PC-3 (cell line): ENCODE measurements around the gene CCDC191. TPM values are rescaled to one million over a fixed set of nuclear protein-coding genes. Genes with fewer than 3 reads are reported as not detected.

Experiments used
- ATAC-seq: fragments of 200-7000 bp; cut with Tn5 transposase; 2 replicates; pipeline ENCODE4 v1.9.1; 2020; ENCODE audit warnings: mild to moderate bottlenecking, moderate library complexity
- BruUV-seq: library from RNA; stranded (reverse); fragments of 400-500 nt; replicated peaks from 2 replicates; lab custom pipeline; 2021; lab: Mats Ljungman, UMichigan
- CTCF ChIA-PET: fragments of 300-600 bp; sonication (Branson Sonifier 250); formaldehyde crosslinking; loops from one replicate; lab custom pipeline; 2022; ENCODE audit warnings: antibody characterized with exemption; lab: Charles Lee
- POLR2A ChIA-PET: fragments of 300-600 bp; sonication (Branson Sonifier 250); formaldehyde crosslinking; loops from one replicate; lab custom pipeline; 2022; ENCODE audit warnings: antibody characterized with exemption; ENCODE audit not compliant: unreplicated experiment; lab: Charles Lee
- DNase-seq: peaks from one replicate; pipeline ENCODE4 v3.0.0-alpha.2; 2015
- H2AFZ ChIP-seq: fragments of 300-600 bp; sonication (generic); 2 replicates; pipeline ENCODE4 v1.6.0; 2016; ENCODE audit warnings: antibody characterized with exemption, low read length
- H3F3A ChIP-seq: fragments of 300-600 bp; sonication (generic); one replicate; pipeline ENCODE4 v1.6.0; 2017; ENCODE audit warnings: antibody characterized with exemption, low read length, control low read depth, mild to moderate bottlenecking; ENCODE audit not compliant: unreplicated experiment
- H3K27ac ChIP-seq: fragments of 300-600 bp; sonication (generic); 2 replicates; pipeline ENCODE4 v1.5.1; 2016; ENCODE audit warnings: mild to moderate bottlenecking, low read length
- H3K27me3 ChIP-seq: fragments of 300-600 bp; sonication (generic); 2 replicates; pipeline ENCODE4 v1.6.1; 2016; ENCODE audit warnings: low read length, mixed read lengths
- H3K36me3 ChIP-seq: fragments of 300-600 bp; sonication (generic); 2 replicates; pipeline ENCODE4 v1.6.1; 2016; ENCODE audit warnings: low read depth, mixed run types, low read length, mixed read lengths
- H3K4me1 ChIP-seq: fragments of 300-600 bp; sonication (generic); 2 replicates; pipeline ENCODE4 v1.5.1; 2016; ENCODE audit warnings: low read length; ENCODE audit not compliant: insufficient read depth
- H3K4me2 ChIP-seq: fragments of 300-600 bp; sonication (generic); 2 replicates; pipeline ENCODE4 v1.6.0; 2016; ENCODE audit warnings: low read length
- H3K4me3 ChIP-seq: fragments of 300-600 bp; sonication (generic); 2 replicates; pipeline ENCODE4 v1.5.1; 2016; ENCODE audit warnings: mild to moderate bottlenecking, low read length, mixed read lengths
- H3K79me2 ChIP-seq: fragments of 300-600 bp; sonication (generic); 2 replicates; pipeline ENCODE4 v1.6.1; 2017; ENCODE audit warnings: low read length, mixed read lengths
- H3K9ac ChIP-seq: fragments of 300-600 bp; sonication (generic); 2 replicates; pipeline ENCODE4 v1.6.0; 2016; ENCODE audit warnings: mild to moderate bottlenecking, low read length
- H3K9me2 ChIP-seq: fragments of 300-600 bp; sonication (generic); replicated peaks from 2 replicates; pipeline ENCODE4 v1.6.1; 2016; ENCODE audit warnings: mixed run types, low read length, mixed read lengths
- H3K9me3 ChIP-seq: fragments of 300-600 bp; sonication (generic); 2 replicates; pipeline ENCODE4 v1.6.1; 2016; ENCODE audit warnings: low read length, mixed read lengths
- H4K20me1 ChIP-seq: fragments of 300-600 bp; sonication (generic); 2 replicates; pipeline ENCODE4 v1.6.1; 2016; ENCODE audit warnings: low read length, mixed read lengths
- CTCF ChIP-seq: fragments of 300-600 bp; sonication (generic); conservative IDR thresholded peaks from 2 replicates; pipeline ENCODE4 v1.5.1; 2017; ENCODE audit warnings: antibody characterized with exemption, low read depth, mild to moderate bottlenecking, low read length
- EZH2 ChIP-seq: fragments of 300-600 bp; sonication (generic); IDR thresholded peaks from one replicate; pipeline ENCODE4 v1.6.1; 2017; ENCODE audit warnings: antibody characterized with exemption, mild to moderate bottlenecking, low read length; ENCODE audit not compliant: unreplicated experiment
- EZH2phosphoT487 ChIP-seq: fragments of 300-600 bp; sonication (generic); IDR thresholded peaks from 2 replicates; pipeline ENCODE4 v1.6.1; 2018; ENCODE audit warnings: mild to moderate bottlenecking, antibody characterized with exemption, low read length, borderline replicate concordance
- intact Hi-C: fragments of 100-400 bp; cut with micrococcal nuclease; formaldehyde crosslinking; loops from 2 replicates; pipeline ENCODE4 v1.9.0; 2023
- total RNA-seq: library from RNA; depleted of rRNA; stranded (reverse); fragments of >200 nt; gene quantifications from 2 replicates; pipeline ENCODE4 v1.2.3, GENCODE V29; 2014

CCDC191 gene
- total RNA-seq, 1 experiment from 2014 or later, result 1.3 TPM

DNA sequence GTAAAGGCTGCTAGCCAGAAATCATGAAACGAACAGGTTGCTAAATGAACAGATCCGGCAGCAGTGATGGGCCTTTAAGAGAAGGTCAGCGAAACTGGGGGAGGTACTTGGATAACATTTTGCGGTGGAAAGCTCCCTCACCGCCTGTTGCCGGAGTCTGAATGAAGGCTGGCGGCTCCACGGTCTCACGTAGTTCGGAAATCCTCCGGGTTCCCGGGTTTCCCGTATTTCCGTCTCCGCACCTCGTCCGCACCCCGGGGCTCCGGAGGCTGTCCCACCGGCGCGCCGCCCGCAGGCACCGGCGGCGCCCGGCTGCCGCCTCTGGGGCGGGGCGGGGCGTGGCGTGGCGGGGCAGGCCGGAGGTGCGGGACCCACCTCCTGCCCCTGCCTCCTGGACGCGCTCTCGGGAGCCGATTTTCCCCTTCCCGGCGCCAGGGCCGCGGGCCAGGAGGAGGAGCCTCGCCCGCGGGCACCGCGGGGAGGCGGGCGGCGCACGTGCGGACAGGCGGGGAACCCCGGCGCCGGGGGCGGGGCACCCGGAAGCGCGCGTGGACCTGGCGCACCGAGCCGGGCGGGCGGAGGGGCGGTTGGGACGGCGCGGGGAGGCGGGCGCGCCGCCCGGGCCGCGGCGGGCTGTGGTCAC is 108.8 kb downstream of the CCDC191 start, which contains the start of gene ZDHHC23:
ZDHHC23 (plus strand) TSS at position 642 of the 643 bp plus-strand sequence. CDS start 790 bp downstream, outside the sequence.
- peak within 1 kb of the TSS; percentile 94 for H3K4me2 ChIP-seq
- ChIA-PET POLR2A (no interaction called here), CTCF (no interaction called here)
- peak within 1 kb of the TSS; percentile 99 for H2AFZ ChIP-seq
- no peaks in the 10 kb centered on the region for H3K27me3 ChIP-seq
- TF ChIP-seq EZH2phosphoT487 (no peak), EZH2 (no peak), CTCF (no peak)
- H4K20me1 ChIP-seq, result no peaks in the 10 kb centered on the region
- no peaks in the 10 kb centered on the region for H3K79me2 ChIP-seq
- H3K9ac ChIP-seq, result peak within 1 kb of the TSS; percentile 27
- intact Hi-C loops, result loop anchor here (5.0 kb wide), 1 partner anchor 110 kb away; the partner anchor contains the start of genes CCDC191 and QTRT2
- no TSS peak for BruUV-seq
- H3K27ac ChIP-seq, result no peak within 1 kb of the TSS
- peak; percentile 80 for DNase-seq
- no peaks in the 10 kb centered on the region for H3K36me3 ChIP-seq
- no peaks in the 10 kb centered on the region for H3F3A ChIP-seq
- peak; percentile 76 for ATAC-seq
- peak within 1 kb of the TSS; percentile 73 for H3K4me3 ChIP-seq
- H3K4me1 ChIP-seq, result peaks cover 17% of the 10 kb centered on the region
- no peaks in the 10 kb centered on the region for H3K9me3 ChIP-seq
- no peaks in the 10 kb centered on the region for H3K9me2 ChIP-seq

GRCh38 chr3:113946831-113947230 is 109.5 kb downstream of the CCDC191 start:
- no peaks in the 10 kb centered on the region for H3K36me3 ChIP-seq
- ChIA-PET CTCF (no interaction called here), POLR2A (no interaction called here)
- H3K9me2 ChIP-seq, result no peaks in the 10 kb centered on the region
- no peaks in the 10 kb centered on the region for H3K79me2 ChIP-seq
- H2AFZ ChIP-seq, result peak overlapping the region; percentile 99
- H3K9ac ChIP-seq, result peak overlapping the region; percentile 27
- H3F3A ChIP-seq, result no peaks in the 10 kb centered on the region
- intact Hi-C loops, result loop anchor here (5.0 kb wide), 1 partner anchor 110 kb away; the partner anchor contains the start of genes CCDC191 and QTRT2
- H3K27me3 ChIP-seq, result no peaks in the 10 kb centered on the region
- BruUV-seq, result TSS peak; percentile 81
- DNase-seq, result no peak
- TF ChIP-seq EZH2 (no peak), EZH2phosphoT487 (no peak), CTCF (no peak)
- H3K9me3 ChIP-seq, result no peaks in the 10 kb centered on the region
- H3K4me1 ChIP-seq, result peaks cover 17% of the 10 kb centered on the region
- H3K27ac ChIP-seq, result no peak overlapping the region
- H4K20me1 ChIP-seq, result no peaks in the 10 kb centered on the region
- H3K4me3 ChIP-seq, result peak overlapping the region; percentile 69
- ATAC-seq, result no peak
- H3K4me2 ChIP-seq, result peak overlapping the region; percentile 94

DNA sequence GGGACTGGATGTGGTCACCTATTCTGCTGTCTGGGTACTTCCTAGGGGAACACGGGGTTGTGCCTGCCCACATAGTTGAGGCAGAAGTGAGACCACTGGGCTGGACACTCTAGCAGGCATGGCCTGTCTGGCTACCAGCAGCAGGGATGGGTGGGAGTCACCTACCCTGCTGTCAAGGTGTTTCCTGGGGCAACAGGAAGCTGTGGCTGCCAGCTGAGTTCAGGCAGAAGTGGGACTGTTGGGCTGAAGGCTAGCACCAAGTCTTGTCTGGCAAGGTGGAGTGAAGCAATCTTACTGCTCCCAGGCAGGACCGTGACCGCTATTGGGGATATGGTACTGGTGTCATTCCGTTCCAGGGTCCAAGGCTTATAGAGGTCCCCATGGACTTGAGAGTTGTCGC is 128.8 kb downstream of the CCDC191 start:
- Histone ChIP-seq H3K9ac (no peak overlapping the region), H3F3A (no peaks in the 10 kb centered on the region), H3K36me3 (no peaks in the 10 kb centered on the region), H3K4me2 (no peak overlapping the region), H3K27me3 (no peaks in the 10 kb centered on the region), H2AFZ (no peak overlapping the region), H3K9me2 (no peaks in the 10 kb centered on the region), H3K27ac (no peak overlapping the region), H3K9me3 (peaks cover 9% of the 10 kb centered on the region; the same call in 1 of the 2 replicates), H3K4me1 (no peaks in the 10 kb centered on the region), H3K79me2 (no peaks in the 10 kb centered on the region), H4K20me1 (no peaks in the 10 kb centered on the region), H3K4me3 (no peak overlapping the region)
- CTCF ChIA-PET, result interaction anchor here (0.6 kb wide), 1 partner anchor 15 kb away, joined by 3 read pairs; no protein-coding TSS in a partner anchor
- no peak for ATAC-seq
- BruUV-seq, result no TSS peak
- POLR2A ChIA-PET, result no interaction called here
- no peak for TF ChIP-seq CTCF
- no peak for TF ChIP-seq EZH2phosphoT487
- no peak for TF ChIP-seq EZH2
- no peak for DNase-seq
- intact Hi-C loops, result no loop called here
